B cell (primary cell): ENCODE data around the gene MTF2.

Source experiments
- EZH2 ChIP-seq: IDR thresholded peaks from 2 replicates; pipeline ENCODE4 v1.6.1; 2012; ENCODE audit warnings: borderline replicate concordance, low read depth, mild to moderate bottlenecking, moderate library complexity, low read length; ENCODE audit not compliant: insufficient read depth, poor library complexity, severe bottlenecking
- TF ChIP-seq, protein P1 (sequence below): fragments of 200-600 bp; IDR thresholded peaks from one replicate; pipeline ENCODE4 v1.8.0; 2022; ENCODE audit warnings: antibody characterized with exemption, mild to moderate bottlenecking

DNA sequence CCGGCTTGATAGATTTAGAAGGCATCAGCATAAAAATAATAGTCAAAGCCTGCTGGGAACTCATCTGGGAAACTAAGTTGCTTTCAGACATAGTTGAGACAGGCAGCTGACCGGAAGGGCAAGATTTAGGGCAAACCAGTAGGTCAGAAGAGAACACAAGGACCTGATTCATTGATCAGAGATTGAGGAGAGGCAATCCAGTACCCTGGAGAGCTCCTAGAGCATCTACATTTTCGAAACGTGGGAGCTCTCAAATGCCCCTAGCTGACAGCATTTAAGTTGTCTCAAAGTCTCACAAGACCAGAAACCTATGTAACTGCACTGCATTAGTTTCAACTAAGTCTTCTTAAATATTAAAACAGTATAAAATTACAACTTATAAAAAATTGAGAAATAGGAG, 22.9 kb upstream of the MTF2 start:
- TF ChIP-seq, protein P1, sequence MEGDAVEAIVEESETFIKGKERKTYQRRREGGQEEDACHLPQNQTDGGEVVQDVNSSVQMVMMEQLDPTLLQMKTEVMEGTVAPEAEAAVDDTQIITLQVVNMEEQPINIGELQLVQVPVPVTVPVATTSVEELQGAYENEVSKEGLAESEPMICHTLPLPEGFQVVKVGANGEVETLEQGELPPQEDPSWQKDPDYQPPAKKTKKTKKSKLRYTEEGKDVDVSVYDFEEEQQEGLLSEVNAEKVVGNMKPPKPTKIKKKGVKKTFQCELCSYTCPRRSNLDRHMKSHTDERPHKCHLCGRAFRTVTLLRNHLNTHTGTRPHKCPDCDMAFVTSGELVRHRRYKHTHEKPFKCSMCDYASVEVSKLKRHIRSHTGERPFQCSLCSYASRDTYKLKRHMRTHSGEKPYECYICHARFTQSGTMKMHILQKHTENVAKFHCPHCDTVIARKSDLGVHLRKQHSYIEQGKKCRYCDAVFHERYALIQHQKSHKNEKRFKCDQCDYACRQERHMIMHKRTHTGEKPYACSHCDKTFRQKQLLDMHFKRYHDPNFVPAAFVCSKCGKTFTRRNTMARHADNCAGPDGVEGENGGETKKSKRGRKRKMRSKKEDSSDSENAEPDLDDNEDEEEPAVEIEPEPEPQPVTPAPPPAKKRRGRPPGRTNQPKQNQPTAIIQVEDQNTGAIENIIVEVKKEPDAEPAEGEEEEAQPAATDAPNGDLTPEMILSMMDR, result no peak
- TF ChIP-seq EZH2, result no peak
